Pancreas (tissue), 10 donors: ENCODE results near the gene HOXC5. TPM values are rescaled to one million over a fixed set of nuclear protein-coding genes. Genes with fewer than 3 reads are reported as not detected.

Experiments
- ATAC-seq, 4 donors: fragments of 200-7000 bp; cut with Tn5 transposase; one replicate each; pipeline versions ENCODE4 v1.8.0 to v1.9.1; 2020; ENCODE audit warnings: mild to moderate bottlenecking in 4 of 4, moderate library complexity in 4 of 4
- DNase-seq, 6 donors: peaks; one replicate each; pipeline ENCODE4 v3.0.0-alpha.2; 2020
- FAIRE-seq: peaks from 2 replicates; lab custom pipeline; 2012; peaks lifted over from hg19 to GRCh38; lab: Jason Lieb, UNC
- H3K27ac ChIP-seq, 4 donors: fragments of 200-600 bp; sonication (generic); 1 replicate in 3 of 4; 2 replicates in 1 of 4; pipeline versions ENCODE4 v1.5.0 to v1.8.0; 2020
- H3K27me3 ChIP-seq, 4 donors: fragments of 200-600 bp; one replicate each; pipeline ENCODE4 v1.8.0; 2021
- H3K36me3 ChIP-seq, 3 donors: fragments of 200-600 bp; sonication (generic) in 1 of 3; one replicate each; pipeline versions ENCODE4 v1.5.0 to v1.8.0; 2020 to 2021
- H3K4me1 ChIP-seq, 3 donors: fragments of 200-600 bp; one replicate each; pipeline ENCODE4 v1.8.0; 2021
- H3K4me3 ChIP-seq, 4 donors: fragments of 200-600 bp; sonication (generic) in 2 of 4; one replicate each; pipeline versions ENCODE4 v1.5.0 to v1.8.0; 2020 to 2021
- H3K9me3 ChIP-seq, 4 donors: fragments of 200-600 bp; one replicate each; pipeline ENCODE4 v1.8.0; 2021
- CTCF ChIP-seq, 4 donors: fragments of 200-600 bp; sonication (generic) in 3 of 4; IDR thresholded peaks; one replicate each; pipeline versions ENCODE4 v1.5.0 to v1.8.0; 2021; ENCODE audit warnings: antibody characterized with exemption in 4 of 4
- WGBS, 2 donors: extraction: QIAGEN DNeasy Blood & Tissue Kit; methylation state at CpG; one replicate each; pipeline ENCODE4 v1.1.7; 2013; 5-methylcytosine and 5-hydroxymethylcytosine counted together
- intact Hi-C, 3 donors: fragments of 100-400 bp; cut with DNase I; formaldehyde crosslinking; loops; one replicate each; pipeline versions ENCODE4 v1.11.1 to v1.14.2; 2022
- polyA plus RNA-seq, 2 donors: library from polyadenylated mRNA; stranded (reverse); fragments of 200-250 nt; gene quantifications; one replicate each; pipeline ENCODE4 v1.2.3, GENCODE V29; 2013
- total RNA-seq, 6 donors: library from RNA; stranded (reverse); fragmentation: NEBNext Ultra II Directional in 4 of 6; extraction: Animal tissue kit (Norgen Biotek cat#: 25700) in 4 of 6; gene quantifications; one replicate each; pipeline versions ENCODE4 v1.2.1 to v1.2.4, GENCODE V29; 2021 to 2023
- donor health status: healthy with polysubstance abuse.
- donor health status: DM: no; HTN: no; CAD: no; lungs with moderate emphysema.
- donor health status: DM: no; HTN: no; CAD: no.
- donor health status: control.
- donor health status: control.
- donor health status: Bipolar disorder and iron deficiency.
- donor health status: DM: yes; HTN: yes; CAD: no.
- donor health status: DM: no; HTN: no; CAD: no.
- donor health status: DM: no; HTN: no; CAD: no.
- donor health status: DM: yes; HTN: yes; CAD: no.

Gene HOXC5
- total and polyA plus RNA-seq, 8 donors: not detected

GRCh38 chr12:53992377-53992889 is 40.4 kb upstream of the HOXC5 start:
- H3K4me3 ChIP-seq: no peak overlapping the region
- TF ChIP-seq CTCF (IDR thresholded peaks at IDR 0.05): no peak
- intact Hi-C loops: no loop called here
- peaks cover 4 to 90% (median 14%) of the 10 kb centered on the region in 4 donors for H3K27me3 ChIP-seq
- FAIRE-seq (no peak), ATAC-seq (no peak), DNase-seq (no peak)
- no peaks in the 10 kb centered on the region for H3K9me3 ChIP-seq
- no peaks in the 10 kb centered on the region for H3K36me3 ChIP-seq
- H3K27ac ChIP-seq: no peak overlapping the region
- peaks cover 0 to 16% (median 16%) of the 10 kb centered on the region in 3 donors for H3K4me1 ChIP-seq
- WGBS, 2 donors: 41 to 44% methylated on average over 7 of the region's 7 CpGs

- 41 to 42% methylated on average over 18 of the region's 18 CpGs for WGBS, 2 donors
- H3K4me3 ChIP-seq: no peak overlapping the region
- intact Hi-C loops: no loop called here
- H3K27ac ChIP-seq: no peak overlapping the region
- no peaks in the 10 kb centered on the region for H3K36me3 ChIP-seq
- TF ChIP-seq CTCF (IDR thresholded peaks at IDR 0.05): no peak
- ATAC-seq: no peak
- no peak for DNase-seq
- no peaks in the 10 kb centered on the region for H3K9me3 ChIP-seq
- FAIRE-seq: no peak
- H3K27me3 ChIP-seq: peaks cover 4 to 91% (median 14%) of the 10 kb centered on the region in 4 donors
- H3K4me1 ChIP-seq: peaks cover 0 to 16% (median 16%) of the 10 kb centered on the region in 3 donors
Measured at GRCh38 chr12:53993162-53994008, 39.5 kb upstream of the HOXC5 start.

- peaks cover 0 to 16% (median 16%) of the 10 kb centered on the region in 3 donors for H3K4me1 ChIP-seq
- TF ChIP-seq CTCF (IDR thresholded peaks at IDR 0.05): no peak
- H3K27ac ChIP-seq: no peak overlapping the region
- intact Hi-C loops: no loop called here
- no peak for FAIRE-seq
- 10 to 11% methylated on average over 19 of the region's 19 CpGs for WGBS, 2 donors
- no peaks in the 10 kb centered on the region for H3K9me3 ChIP-seq
- H3K4me3 ChIP-seq: no peak overlapping the region
- no peaks in the 10 kb centered on the region for H3K36me3 ChIP-seq
- ATAC-seq: peak in 1 of 4 donors; percentile 6
- peaks cover 3 to 85% (median 11%) of the 10 kb centered on the region in 4 donors for H3K27me3 ChIP-seq
- no peak for DNase-seq
Measured at GRCh38 chr12:53994009-53994263, 38.9 kb upstream of the HOXC5 start.

GRCh38 chr12:53994264-53995001 is 38.4 kb upstream of the HOXC5 start:
- H3K4me3 ChIP-seq: peak overlapping the region in 2 of 4 donors; percentile 10 to 43
- TF ChIP-seq CTCF (IDR thresholded peaks at IDR 0.05): no peak
- peaks cover 0 to 16% (median 14%) of the 10 kb centered on the region in 3 donors for H3K4me1 ChIP-seq
- intact Hi-C loops: no loop called here
- WGBS, 2 donors: 3 to 4% methylated on average over 46 to 60 of the region's 60 CpGs
- ATAC-seq (peak; percentile 35 to 69 (median 59)), DNase-seq (peak in 2 of 6 donors; percentile 14 to 71), FAIRE-seq (no peak)
- H3K27me3 ChIP-seq: peaks cover 0 to 81% (median 11%) of the 10 kb centered on the region in 4 donors
- H3K27ac ChIP-seq: no peak overlapping the region
- H3K36me3 ChIP-seq: no peaks in the 10 kb centered on the region
- H3K9me3 ChIP-seq: no peaks in the 10 kb centered on the region
